Epithelial cell of proximal tubule (primary cell): ENCODE measurements around the gene TXNIP. TPM values are rescaled to one million over a fixed set of nuclear protein-coding genes. Genes with fewer than 3 reads are reported as not detected.
"Not testable (repeated sequence)": the region's sequence is repeated elsewhere in the genome, so short reads cannot be mapped to it uniquely, and the experiment has no call there.

Experiments used
- DNase-seq: peaks from one replicate; pipeline ENCODE4 v3.0.0-alpha.2; 2011; ENCODE audit warnings: low read depth
- H3K4me3 ChIP-seq: 2 replicates; pipeline ENCODE4 v1.5.1; 2011; ENCODE audit warnings: low read depth, mild to moderate bottlenecking, low read length
- total RNA-seq: library from RNA; depleted of rRNA; stranded (reverse); fragments of >200 nt; gene quantifications from 2 replicates; pipeline ENCODE4 v1.2.3, GENCODE V29; 2015
- TF ChIP-seq, protein P1 (sequence below): conservative IDR thresholded peaks from 2 replicates; pipeline ENCODE4 v1.5.1; 2012; ENCODE audit warnings: low read depth, mild to moderate bottlenecking, low read length

The TXNIP gene
- total RNA-seq, 1 donor from 2014 or later, result 198 TPM

DNA sequence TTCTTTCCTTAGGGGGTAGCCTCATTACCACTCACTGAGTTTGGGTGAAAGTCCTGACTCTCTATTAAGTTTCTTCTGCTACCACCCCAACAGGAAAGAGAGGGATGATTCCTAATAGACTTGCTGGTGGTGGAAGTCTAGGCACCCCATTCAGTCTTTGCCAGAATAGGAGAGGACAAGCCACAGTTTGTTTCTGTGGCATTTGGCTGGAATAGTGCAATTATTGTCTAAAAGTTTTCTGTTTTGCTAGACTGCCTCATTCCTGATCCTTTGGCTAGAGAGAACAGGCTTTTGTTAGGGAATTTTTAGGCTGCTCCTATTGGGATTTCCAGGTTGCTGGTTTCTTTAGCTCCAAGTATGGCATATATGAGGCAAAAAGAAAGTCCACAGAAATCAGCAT lies 35.1 kb upstream of the TXNIP start:
- TF ChIP-seq, protein P1, sequence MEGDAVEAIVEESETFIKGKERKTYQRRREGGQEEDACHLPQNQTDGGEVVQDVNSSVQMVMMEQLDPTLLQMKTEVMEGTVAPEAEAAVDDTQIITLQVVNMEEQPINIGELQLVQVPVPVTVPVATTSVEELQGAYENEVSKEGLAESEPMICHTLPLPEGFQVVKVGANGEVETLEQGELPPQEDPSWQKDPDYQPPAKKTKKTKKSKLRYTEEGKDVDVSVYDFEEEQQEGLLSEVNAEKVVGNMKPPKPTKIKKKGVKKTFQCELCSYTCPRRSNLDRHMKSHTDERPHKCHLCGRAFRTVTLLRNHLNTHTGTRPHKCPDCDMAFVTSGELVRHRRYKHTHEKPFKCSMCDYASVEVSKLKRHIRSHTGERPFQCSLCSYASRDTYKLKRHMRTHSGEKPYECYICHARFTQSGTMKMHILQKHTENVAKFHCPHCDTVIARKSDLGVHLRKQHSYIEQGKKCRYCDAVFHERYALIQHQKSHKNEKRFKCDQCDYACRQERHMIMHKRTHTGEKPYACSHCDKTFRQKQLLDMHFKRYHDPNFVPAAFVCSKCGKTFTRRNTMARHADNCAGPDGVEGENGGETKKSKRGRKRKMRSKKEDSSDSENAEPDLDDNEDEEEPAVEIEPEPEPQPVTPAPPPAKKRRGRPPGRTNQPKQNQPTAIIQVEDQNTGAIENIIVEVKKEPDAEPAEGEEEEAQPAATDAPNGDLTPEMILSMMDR, result no peak
- no peak overlapping the region for H3K4me3 ChIP-seq
- no peak for DNase-seq

DNA sequence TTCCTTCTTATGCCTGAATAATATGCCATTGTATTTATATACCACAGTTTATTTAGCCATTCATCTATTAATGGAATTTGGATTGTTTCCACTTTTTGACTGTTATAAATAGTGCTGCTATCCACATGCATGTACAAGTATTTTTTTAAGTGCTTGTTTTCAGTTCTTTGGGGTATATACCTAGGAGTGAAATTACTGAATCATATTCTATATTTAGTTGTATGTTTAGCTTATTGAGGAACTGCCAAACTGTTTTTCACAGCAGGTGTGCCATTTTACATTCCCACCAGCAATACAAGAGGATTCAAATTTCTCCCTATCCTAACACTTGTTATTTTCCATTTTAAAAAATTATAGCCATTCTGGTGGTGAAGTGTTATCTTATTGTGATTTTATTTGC lies 32.7 kb upstream of the TXNIP start:
- TF ChIP-seq, protein P1, result no peak
- H3K4me3 ChIP-seq, result no peak overlapping the region
- no peak for DNase-seq

DNA sequence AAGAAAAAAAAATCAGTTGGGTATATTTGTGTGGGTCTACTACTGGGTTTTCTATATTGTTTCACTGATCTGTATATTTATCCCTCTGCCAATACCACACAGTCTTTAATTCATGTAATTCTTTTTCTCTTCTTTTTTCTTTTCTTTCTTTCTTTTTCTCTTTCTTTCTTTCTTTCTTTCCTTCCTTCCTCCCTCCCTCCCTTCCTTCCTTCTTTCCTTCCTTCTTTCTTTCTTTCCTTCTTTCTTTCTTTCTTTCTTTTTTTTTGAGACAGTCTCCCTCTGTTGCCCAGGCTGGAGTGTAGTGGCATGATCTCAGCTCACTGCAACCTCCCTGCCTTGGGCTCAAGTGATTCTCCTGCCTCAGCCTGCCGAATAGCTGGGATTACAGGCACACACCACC lies 30.3 kb upstream of the TXNIP start:
- not testable (repeated sequence) for H3K4me3 ChIP-seq, DNase-seq

DNA sequence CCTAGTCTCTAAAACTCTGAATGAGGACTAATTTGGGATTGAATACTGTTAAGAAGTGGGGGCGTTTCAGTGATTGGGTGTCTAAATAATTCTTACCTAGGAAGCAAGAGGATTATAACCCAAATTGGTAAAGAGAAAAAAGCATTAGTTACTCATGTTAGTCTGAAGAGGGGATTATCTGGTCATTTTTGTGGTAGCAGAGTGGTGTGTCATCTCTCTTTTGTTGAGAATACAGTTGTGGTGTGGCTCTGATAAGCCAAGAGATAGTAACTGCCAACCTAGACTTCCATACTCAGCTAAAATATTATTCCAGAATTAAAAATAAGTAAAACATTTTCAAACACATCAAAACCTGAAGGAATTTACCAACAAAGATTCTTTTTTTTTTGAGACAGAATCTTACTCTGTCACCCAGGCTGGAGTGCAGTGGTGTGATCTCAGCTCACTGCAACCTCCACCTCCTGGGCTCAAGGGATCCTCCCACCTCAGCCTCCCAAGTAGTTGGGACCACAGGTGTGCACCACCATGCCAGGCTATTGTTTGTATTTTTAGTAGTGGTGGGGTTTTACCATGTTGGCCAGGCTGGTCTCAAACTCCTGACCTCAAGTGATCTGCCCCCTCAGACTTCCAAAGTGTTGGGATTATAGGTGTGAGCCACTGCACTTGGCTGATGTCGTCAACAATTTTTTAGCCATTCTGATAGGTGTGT lies 29.6 kb upstream of the TXNIP start:
- DNase-seq, H3K4me3 ChIP-seq: not testable (repeated sequence)

DNA sequence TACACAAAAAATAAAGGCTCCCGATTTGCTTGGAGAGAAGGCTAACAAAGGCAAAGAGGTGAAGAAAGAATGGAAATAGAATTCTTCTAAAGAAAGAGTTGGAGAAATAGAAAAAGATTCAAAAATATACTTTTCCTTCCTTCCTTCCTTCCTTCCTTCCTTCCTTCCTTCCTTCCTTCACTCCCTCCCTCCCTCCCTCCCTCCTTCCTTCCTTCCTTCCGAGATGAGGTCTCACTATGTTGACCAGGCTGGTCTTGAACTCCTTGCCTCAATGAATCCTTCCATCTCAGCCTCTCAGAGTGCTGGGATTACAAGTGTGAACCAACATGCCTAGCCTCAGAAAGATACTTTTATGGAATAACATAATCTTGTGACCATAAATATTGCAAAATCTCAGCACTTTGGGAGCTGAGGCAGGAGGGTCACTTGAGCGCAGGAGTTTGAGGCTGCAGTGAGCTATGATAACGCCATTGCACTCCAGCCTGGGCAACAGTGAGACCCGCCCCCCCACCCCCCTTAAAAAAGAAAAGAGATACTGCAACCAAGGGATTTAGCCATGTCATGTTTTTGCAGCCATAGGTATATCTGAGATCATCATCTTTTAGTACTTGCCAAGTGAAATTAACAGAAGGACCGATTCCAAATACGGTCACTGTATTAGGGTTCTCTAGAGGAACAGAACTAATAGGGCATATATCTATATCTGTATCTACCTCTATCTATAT lies 26.2 kb upstream of the TXNIP start:
- H3K4me3 ChIP-seq, result no peak overlapping the region
- DNase-seq, result no peak
- TF ChIP-seq, protein P1, result no peak

DNA sequence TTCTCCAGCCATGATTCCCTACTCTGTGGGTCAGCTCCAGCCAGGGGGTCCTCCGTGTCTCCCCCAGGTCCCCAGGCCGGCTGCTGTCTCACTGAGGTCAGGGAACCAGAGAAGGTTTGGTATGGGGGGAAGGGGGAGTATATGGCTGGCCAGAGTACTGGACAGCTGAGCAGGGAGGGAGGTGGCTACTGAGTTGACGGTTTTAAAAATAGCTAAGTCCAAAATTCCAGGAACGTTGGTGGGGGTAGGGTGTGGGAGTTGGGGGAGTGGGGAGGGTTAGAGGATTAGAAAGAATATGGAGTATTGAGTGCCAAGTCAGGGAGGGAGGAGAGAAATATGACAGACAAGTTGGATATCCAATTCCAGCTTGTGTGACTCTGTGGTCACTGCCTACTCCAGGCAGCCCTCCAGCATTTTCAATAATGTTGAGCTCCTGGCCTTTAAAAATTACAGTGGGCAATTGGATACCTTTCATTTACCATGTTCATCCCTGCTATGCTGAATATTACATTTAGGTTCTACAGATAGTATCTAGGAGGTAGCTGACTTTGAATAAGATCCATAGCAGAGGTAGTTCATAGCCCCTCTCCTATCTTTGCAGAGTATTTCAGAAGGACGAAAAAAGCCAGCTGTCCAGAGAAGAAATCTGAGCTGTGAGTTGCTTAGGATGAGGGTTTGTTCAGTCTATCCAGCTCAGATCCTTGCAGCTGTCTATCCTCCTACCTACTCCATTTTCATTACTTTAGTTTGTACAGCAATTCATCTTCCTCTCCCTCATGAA lies 25.4 kb upstream of the TXNIP start, which contains the start of gene HJV:
Gene HJV (minus strand): TSS at position 114 of the 781 bp plus-strand sequence. CDS start 1,504 bp downstream, outside the sequence.
- TF ChIP-seq, protein P1, result no peak
- DNase-seq, result no peak
- H3K4me3 ChIP-seq, result no peak within 1 kb of the TSS

DNA sequence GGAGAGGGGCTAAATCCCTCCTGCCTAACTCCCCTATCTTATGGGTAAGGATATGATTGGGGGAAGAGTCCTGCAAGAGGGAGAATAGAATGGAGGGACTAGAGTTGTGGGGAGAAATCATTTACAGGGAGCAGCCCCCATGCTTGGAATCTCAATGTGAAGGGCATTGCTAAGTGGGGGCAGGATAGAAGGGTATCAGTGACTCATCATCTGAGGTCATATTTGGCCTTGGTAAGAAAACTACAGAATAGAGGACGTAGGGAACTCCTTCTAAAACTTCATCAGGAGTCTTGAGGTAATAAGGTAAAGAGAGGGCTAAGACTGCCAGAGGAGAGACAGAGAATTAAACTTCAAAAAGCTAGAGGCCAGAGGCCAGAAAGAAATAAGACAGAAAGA lies 24.7 kb upstream of the TXNIP start:
- no peak for DNase-seq
- TF ChIP-seq, protein P1, result no peak
- H3K4me3 ChIP-seq, result no peak overlapping the region
